Measurements from ENCODE around the gene CD80. TPM values are rescaled to one million over a fixed set of nuclear protein-coding genes. Genes with fewer than 3 reads are reported as not detected.

The CD80 gene
- total RNA-seq, 1 donor from 2014 or later, result not detected

- intact Hi-C loops (cut with micrococcal nuclease), result no loop called here
- no peak for ATAC-seq
- DNase-seq, result no peak
These were observed 48.7 kb downstream of the CD80 start for GRCh38 chr3:119510690-119511089.

- intact Hi-C loops (cut with micrococcal nuclease), result no loop called here
- ATAC-seq (no peak), DNase-seq (no peak)
These were observed 51.1 kb downstream of the CD80 start for GRCh38 chr3:119508172-119508845.

GRCh38 chr3:119507404-119507803 lies 52.0 kb downstream of the CD80 start:
- ATAC-seq (no peak), DNase-seq (no peak)
- intact Hi-C loops (cut with micrococcal nuclease), result no loop called here

GRCh38 chr3:119506631-119507030 lies 52.8 kb downstream of the CD80 start:
- no peak for ATAC-seq

GRCh38 chr3:119500901-119501300 lies 58.5 kb downstream of the CD80 start:
- intact Hi-C loops (cut with micrococcal nuclease), result no loop called here
- DNase-seq (no peak), ATAC-seq (no peak)

More at GRCh38 chr3:119506631-119507030, 52.8 kb downstream of the CD80 start:
- DNase-seq, result no peak
- intact Hi-C loops (cut with micrococcal nuclease), result no loop called here

- intact Hi-C loops (cut with micrococcal nuclease), result no loop called here
- DNase-seq (no peak), ATAC-seq (no peak)
These were observed 59.1 kb downstream of the CD80 start for GRCh38 chr3:119500265-119500664.

GRCh38 chr3:119498186-119499011 lies 61.0 kb downstream of the CD80 start, which contains the start of gene TIMMDC1:
Gene TIMMDC1, plus strand, starts transcription at chr3:119498547. Its CDS starts 187 bp downstream, at chr3:119498734.
- intact Hi-C loops (cut with micrococcal nuclease), result no loop called here
- peak; percentile 99 for ATAC-seq
- DNase-seq, result peak; percentile 97

- peak; percentile 2 for ATAC-seq
- intact Hi-C loops (cut with micrococcal nuclease), result no loop called here
- no peak for DNase-seq
These were observed 61.6 kb downstream of the CD80 start for GRCh38 chr3:119497820-119498185.

- intact Hi-C loops (cut with micrococcal nuclease), result no loop called here
- ATAC-seq (no peak), DNase-seq (no peak)
These were observed 64.8 kb downstream of the CD80 start for GRCh38 chr3:119494597-119494996.

GRCh38 chr3:119492810-119493209 lies 66.6 kb downstream of the CD80 start:
- DNase-seq (no peak), ATAC-seq (no peak)
- intact Hi-C loops (cut with micrococcal nuclease), result no loop called here

GRCh38 chr3:119492128-119492527 lies 67.3 kb downstream of the CD80 start:
- intact Hi-C loops (cut with micrococcal nuclease), result no loop called here
- no peak for DNase-seq
- ATAC-seq, result no peak

GRCh38 chr3:119490153-119490552 lies 69.3 kb downstream of the CD80 start:
- intact Hi-C loops (cut with micrococcal nuclease), result no loop called here

GRCh38 chr3:119485563-119485962 lies 73.9 kb downstream of the CD80 start:
- no peak for DNase-seq
- intact Hi-C loops (cut with micrococcal nuclease), result no loop called here
- ATAC-seq, result peak; percentile 70

More at GRCh38 chr3:119490153-119490552, 69.3 kb downstream of the CD80 start:
- ATAC-seq (no peak), DNase-seq (no peak)

GRCh38 chr3:119483101-119483500 lies 76.3 kb downstream of the CD80 start:
- no peak for DNase-seq
- no peak for ATAC-seq
- intact Hi-C loops (cut with micrococcal nuclease), result no loop called here

GRCh38 chr3:119481079-119481478 lies 78.3 kb downstream of the CD80 start:
- intact Hi-C loops (cut with micrococcal nuclease), result no loop called here

More at GRCh38 chr3:119481079-119481478, 78.3 kb downstream of the CD80 start:
- ATAC-seq (no peak), DNase-seq (no peak)

Other genes starting within 250 kb of the CD80 start
- 17.5 TPM for gene TMEM39A, start 96.0 kb downstream of the CD80 start, total RNA-seq
- 6.4 TPM for gene POGLUT1, start 90.7 kb downstream of the CD80 start, total RNA-seq
- gene TIMMDC1, start 61.1 kb downstream of the CD80 start, total RNA-seq, result 349 TPM
- 10.3 TPM for gene ADPRH, start 19.9 kb upstream of the CD80 start, total RNA-seq
- 1.3 TPM for gene PLA1A, start 38.3 kb upstream of the CD80 start, total RNA-seq
- gene POPDC2, start 101.0 kb upstream of the CD80 start, total RNA-seq, result 586 TPM
- 177 TPM for gene COX17, start 117.8 kb upstream of the CD80 start, total RNA-seq
- 0.45 TPM for gene CFAP91, start 143.4 kb upstream of the CD80 start, total RNA-seq
- 0.12 TPM for gene NR1I2, start 222.5 kb upstream of the CD80 start, total RNA-seq

Data from left ventricle myocardium superior (tissue), 1 donor.